Stimulated activated CD8-positive, alpha-beta memory T cell treated with anti-CD3 and anti-CD28 coated beads, Interleukin-15, amount 100 ng/mL, for 1 hour (primary cell): ENCODE results near the gene MYLK4.

ENCODE experiments used
- DNase-seq: peaks from one replicate; pipeline ENCODE4 v3.0.0-alpha.2; 2020; ENCODE audit warnings: low read depth

The MYLK4 gene

DNA sequence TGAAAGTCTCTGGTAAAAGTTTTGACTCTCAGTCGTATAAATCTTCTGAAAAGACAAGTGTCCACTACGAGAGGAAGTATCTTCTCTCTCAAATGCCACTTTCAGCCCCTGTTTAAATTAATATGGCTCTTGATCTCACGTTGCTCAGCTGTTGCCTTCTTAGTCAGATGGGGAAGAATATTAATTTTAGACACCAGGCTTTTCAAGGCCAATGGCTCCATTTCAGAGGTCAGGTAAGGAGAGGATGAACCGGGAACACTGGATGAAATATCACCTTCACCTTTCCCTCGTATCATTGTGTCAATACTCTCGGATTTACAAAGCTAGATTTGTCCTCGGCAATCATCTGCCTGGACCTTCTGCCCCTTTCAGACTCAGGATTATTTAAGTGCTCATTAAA lies at the start of gene MYLK4:
TSS of gene MYLK4 (minus strand) at position 91 of the 400 bp plus-strand sequence. CDS start 1,628 bp downstream, outside the sequence.
- DNase-seq = no peak

DNA sequence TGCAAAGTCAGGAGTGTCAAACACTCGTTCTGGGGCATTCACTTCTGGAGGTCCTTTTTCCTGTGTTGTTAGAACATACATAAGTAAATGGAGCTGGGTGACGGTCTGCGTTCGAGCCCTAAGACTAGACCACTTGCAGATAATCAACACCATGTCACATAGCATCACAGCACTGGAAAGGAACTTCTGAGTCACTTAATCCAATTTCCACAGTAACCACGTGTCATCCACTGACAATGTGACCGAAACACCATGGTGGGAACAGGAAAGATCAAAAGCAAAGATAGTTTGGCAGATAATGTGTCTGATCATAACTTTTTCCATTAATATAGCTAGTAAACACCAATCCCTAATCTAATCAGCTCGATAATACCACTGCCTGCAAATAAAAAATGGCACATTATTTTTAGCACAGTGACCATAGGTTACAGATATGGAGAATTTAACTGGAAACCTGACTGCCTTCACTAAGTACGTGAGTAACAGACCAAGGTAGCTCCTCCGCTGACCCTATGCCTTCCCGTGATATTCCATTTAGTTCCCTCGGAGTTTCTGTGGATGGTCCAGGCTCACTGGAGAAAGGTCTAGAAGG lies 49.3 kb upstream of the MYLK4 start:
- no peak for DNase-seq

DNA sequence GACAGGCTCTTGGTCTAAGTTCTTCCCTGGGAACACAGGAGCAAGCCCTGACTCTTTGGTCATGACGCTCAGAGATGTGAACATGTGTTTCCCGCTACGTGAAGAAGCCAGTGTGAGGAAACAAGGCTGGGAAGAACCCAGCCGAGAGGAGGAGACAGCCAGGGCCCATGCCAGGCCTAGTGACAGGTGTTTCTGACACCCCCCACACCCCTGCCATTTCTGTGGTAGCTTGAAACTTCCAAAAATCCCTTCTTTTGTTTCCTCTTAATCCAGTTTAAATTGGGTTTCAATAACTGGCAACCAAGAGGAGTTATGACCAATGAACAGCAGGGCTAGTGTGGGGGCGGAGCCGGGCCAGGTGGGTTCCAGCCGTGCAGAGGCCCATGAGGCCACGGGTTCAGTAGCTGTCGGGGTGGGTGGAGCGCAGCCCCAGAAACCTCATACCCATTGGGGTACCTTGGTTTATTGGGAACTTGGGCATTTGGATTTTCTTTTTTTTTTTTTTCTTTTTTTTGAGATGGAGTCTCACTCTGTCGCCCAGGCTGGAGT lies 47.9 kb upstream of the MYLK4 start:
- DNase-seq = no peak

DNA sequence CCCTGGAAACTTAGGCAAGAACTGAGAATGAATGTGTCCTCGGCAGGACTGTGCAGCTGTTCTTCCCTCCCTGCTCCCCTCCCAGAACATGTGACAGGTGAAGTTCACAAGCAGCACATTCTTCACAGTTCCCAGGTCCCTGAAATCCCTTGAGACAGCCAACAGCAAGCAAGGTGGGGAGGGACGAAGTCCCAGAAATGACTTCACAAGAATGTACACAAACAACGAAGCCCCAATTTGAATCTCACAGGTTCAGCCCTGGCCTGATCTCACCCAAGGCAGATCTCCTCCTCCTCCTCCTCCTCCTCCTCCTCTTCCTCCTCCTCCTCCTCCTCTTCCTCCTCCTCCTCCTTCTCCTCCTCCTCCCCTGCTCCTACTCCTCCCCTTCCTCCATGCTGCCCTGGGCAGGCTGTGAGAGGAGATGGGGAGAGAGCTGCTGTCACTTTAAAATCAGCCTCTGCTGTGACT lies 46.9 kb upstream of the MYLK4 start:
- DNase-seq = no peak

DNA sequence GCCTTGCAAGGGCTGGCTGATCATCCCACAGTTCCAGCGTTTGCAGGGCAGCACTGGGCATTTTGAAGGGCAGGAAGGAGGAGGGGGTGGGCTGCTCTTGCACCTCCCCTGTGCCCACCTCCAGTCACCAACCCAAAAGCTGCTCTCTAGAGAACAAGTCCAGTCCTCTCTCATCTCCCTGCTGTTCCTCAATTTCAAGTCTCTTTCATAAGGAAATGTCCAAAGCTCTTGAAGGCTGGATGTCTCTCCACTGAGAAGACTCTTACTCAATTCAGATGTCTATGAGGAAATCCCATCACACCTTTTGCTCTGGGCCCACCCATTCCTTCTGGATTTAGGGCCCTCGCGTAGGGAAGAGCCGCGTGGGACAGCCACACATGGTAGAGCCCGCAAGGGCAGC lies 46.1 kb upstream of the MYLK4 start:
- DNase-seq = no peak

DNA sequence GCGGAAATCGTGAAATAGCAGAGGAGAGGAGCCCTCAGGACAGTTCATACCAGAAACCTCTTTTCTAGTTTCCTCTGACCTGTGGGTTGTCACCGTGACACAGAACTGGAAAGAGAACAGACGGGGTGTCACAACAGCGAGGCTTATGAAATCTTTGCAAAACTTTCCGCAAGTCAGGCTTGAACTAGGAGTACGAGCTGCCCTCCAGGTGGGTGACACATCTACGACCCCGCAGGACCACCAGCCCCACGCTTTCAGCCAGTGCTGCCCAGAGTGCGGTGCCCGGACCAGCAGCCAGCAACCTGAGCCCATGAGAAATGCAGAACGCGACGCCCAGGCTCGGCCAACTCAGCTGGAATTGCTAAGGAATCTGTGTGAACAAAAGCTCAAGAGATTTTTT lies 45.2 kb upstream of the MYLK4 start:
- no peak for DNase-seq

DNA sequence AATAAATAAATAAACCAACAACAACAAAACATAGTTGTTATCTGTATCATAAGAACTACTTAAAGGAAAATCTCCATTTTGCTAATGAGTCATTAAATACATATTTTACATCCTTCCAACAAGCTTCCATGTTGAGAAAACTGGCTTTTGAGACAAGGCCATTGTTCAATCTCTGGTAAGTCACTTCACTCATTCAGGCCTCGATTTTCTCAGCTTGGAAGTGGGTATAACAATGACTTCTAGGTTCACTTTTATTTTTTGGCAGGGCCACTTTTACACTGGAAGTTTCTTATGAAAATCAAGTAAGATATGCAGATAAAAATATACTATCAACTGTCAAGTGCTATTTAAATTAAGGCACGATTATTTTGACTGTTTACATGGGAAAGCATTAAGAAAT lies 44.4 kb upstream of the MYLK4 start:
- DNase-seq = no peak

DNA sequence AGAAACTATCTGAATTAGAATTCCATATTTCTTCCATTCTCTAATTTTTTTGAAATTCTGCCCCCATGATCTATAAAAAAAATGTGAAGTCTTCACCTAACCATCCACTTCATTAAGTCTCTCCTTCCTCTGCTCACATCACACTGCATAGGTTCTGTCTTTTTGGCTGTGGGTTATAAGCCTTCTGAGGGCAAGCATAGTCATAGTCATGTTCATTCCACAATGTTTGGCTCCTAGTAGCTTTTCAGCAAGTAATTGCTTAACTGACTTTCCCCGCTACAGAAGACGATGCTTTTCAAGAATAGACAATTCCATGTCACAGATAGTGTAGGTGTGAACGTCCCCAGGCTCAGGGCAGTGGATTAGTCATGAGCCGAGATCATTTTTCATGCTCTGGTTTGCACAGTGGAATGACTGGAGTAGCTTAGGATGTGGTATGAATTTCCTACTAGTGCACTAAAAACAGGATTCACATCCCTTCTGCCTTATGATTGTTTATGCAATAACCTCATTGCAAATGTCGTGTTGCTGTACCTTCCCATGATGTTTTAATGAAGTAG lies 43.5 kb upstream of the MYLK4 start:
- DNase-seq = no peak

DNA sequence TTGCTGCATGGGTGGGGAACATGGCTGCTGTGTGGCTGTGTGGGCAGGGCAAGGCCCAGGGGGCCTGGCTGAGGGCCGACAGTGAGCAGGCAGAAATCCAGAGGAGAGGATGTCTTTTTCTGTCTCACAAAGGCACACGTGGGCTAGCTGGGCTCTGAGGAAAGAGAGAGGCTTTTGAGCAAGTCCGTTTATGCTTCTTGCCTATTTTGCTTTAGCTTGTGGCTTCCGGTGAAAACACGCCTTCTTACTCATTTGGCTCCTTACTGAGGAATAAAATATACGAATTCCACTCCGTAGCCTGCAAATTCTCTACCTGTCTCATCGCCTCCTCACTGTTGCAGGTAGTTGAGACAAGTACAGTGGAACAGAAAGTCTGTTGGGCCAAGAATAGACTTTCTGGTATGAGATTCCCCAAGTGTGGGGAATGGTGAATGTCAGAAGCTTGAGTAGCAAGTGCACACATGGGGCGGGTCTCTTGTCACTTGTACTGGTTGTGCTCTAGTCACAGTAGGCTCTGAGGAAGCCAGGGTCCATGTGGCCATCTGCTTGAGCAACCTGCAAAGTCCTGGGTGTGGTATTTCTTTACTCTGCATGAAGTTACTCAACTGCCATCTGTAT lies 42.9 kb upstream of the MYLK4 start:
- DNase-seq = no peak

DNA sequence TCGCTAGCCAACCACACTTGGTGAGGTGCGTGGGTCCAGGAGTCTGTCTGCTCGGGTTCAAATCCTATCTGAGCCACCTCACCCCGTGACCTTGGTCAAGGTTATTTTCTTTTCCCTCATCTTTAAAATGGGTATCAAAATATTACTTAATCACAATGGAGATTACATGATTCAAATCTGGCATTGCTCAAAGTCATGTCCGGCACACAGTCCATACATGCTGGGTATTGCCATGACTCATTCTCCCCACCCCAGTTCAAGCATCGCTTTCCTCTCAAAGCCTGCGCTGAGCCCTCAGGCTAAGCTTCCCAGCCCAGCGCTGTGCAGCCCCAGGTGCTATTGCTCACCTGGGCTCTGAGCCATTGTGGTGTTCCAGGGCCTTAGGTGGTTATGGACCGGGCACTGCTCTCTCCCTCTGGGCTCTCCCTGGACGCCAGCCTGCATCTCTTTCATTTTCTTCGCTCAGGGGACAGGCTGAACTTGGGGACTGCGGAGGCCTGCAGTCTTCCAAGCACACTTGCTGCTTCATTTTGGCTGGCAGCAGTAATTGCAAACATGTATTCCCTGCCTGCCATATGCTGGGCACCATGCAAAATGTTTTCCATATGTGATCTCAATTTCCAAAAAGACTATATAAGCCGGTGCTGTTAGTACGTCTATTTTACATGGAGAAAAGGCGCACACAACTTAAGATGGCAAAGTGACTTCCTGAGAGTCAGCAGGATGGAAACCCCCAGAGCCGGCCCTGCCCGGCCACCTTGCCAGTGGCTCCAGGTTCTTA lies 41.8 kb upstream of the MYLK4 start:
- DNase-seq = no peak

DNA sequence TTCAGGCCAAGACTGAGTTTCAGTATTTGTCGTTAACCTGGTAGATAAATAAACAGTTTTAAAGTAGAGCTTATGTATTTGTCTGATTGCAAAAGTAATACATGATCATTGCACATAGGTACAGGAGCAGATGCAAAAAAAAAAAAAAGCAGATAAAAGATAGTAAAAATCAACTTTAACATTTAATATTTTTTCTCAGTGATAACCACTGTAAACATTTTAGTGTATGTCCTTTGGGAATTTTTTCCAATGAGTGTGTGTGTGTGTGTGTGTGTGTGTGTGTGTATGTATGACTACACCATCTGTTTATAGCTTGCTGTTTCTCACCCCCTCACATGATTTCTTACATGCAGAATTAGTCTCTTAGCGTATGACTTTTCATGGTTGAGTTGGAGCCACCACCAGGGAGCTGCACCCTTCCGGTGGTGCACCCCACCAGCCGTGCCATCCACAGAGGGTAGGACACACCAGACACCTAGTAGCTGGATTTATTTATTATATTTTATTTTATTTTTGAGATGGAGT lies 40.8 kb upstream of the MYLK4 start:
- no peak for DNase-seq

DNA sequence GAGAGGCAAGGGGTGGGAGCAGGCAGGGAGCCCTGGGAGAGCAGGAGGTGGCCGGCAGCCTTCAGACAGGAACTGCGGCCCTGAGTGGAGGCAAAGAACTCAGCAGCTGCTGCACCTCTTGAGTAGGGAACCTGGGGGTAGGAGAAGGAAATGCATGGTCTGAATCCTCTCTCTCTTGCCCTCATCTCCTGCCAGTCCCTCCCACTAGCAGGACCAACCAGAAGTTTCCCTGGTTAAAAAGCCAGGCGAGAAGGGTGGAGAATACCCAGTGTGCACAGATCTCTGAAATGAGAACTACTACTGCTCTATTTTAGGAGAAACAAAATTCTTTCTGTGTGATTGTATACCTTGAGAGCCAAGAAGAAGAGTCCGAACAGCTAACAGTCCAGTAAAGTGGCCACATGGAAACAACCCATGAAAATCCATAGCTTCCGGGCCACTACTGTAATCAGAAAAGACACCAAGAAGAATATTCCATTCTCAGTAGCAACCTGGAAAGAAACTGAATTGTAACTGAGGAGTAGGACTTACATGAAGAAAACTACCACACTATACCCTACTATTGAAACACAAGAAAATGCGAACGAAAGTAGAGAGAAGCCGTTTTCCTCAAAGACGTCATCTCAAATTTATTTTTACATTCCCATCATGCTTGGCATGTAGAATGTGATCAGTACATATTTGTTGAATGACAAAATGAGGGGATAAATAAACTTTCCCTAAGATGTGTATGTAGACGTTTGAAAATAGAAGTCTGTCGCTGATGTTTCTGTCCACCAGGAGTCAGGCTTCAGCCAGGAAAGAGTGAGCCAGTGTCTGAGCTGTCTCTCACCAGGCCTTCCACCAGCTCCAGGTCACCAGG lies 40.1 kb upstream of the MYLK4 start:
- DNase-seq = peak; percentile 20

DNA sequence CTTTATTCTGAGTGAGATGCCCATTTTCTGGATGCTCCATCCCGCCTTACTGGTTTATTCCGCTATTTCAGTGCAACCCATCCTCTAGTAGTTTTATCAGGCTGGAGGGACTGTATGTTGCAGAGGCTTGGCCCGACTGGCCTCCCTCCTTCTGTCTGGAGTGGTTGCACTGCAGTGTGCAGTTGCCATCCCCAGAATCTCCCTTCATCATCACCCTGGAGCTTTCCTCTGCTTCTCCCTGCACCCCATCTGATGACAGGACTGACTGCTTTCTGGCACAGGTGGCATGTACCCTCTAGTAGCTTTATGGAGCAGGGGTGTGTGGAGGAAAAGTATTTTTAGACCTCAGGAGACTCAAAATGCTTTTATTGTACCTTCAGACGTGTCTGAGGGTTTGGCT lies 35.5 kb upstream of the MYLK4 start:
- no peak for DNase-seq

DNA sequence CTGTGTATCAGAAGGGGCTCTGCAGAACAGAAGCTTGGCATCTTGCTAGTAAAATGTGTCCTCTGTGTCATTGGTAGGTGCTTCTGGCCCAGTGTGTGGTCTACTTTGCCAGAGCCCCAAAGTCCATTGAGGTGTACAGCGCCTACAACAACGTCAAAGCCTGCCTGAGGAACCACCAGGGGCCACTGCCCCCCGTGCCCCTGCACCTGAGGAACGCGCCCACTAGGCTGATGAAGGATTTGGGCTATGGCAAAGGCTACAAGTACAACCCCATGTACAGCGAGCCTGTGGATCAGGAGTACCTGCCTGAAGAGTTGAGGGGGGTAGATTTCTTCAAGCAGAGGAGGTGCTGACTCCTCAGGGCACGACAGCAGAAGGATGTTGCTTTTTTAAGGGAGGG lies 34.2 kb upstream of the MYLK4 start:
- no peak for DNase-seq

DNA sequence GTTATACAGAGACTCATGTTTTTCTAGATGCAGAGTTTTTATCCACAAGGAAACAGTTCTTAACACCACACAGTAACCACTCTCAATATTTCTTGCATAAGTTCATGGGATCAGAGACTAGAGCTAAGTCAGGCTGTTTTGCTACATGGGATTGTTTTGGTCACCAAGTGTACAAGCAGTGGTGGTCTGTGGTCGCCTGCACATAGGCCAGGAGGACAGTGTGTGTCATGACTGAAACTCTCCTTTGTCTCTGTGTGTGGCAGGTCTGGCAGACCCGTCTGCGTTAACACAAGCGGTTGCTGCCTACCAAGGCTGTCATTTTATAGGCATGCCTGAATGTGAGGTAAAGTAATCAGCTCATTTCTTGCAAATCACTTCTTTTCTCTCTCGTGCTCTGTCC lies 33.3 kb upstream of the MYLK4 start:
- DNase-seq = no peak

DNA sequence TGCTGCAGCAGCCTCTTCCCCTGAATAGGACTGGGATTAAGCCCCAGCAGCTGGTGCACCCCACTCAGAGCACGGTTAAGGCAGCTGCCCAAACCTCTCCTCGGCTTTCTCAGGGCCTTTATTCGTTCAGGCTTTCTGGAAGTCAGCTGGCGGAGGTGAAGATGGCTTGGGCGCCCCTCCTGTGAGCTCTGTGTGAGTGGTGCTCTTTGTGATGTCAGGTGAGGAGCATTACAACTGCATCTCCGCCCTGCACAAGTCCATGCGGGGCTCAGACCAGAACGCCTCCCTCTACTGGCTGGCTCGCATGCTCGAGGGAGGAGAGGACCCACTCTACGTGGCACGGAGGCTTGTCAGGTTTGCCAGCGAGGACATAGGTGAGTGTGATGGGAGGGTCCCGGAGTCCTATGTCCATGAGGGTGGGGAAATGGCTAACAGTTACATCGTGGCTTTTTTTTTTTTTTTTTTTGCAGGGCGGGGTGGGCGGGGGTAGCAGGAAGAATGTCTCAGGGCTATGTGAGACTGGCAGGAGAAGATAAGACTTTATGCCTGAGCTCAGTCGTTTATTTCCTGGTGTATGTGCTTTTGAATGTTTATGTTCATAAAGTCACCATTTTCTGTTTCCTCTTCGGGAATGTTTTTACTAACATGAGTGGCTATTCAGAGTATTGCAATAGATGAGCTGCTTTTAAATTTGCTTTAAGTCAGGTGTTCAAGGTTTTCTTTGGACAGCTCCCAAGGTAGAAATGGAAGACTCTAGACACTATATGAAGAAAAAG lies 32.7 kb upstream of the MYLK4 start:
- DNase-seq = no peak

DNA sequence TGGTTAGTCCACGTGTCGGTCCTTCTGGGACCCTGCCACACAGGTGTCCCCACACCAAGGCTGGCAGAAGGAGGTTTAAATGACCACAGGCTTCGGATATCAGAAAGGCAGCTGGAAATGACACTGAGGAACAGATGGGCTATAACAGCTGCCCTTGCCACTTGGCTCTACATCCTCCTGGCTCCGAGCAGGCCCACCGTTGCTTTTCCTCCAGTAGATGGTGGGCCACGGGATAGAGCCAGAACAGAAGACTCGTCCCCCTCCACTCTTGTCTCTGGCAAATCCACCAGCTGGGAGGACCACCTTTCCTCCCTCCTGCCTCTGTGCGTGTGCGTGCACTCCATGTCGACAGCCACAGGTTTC lies 32.1 kb upstream of the MYLK4 start:
- DNase-seq = no peak

DNA sequence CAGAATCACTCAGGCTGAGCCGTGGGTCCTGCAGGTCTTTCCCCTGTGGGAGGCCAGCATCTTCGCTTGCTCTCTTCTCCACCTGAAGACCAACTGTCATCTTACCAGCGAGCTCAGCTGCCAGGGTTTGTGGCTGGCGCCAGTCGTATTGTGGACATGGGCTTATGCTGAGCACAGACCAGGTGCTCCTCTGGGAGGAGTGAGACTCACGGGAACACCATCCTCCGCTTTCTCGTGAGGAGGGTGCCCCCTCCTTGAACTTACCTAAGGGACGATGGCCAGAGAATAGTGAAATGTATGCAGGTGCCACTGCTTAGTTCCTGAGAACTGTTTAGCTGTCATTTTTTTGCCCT lies 31.6 kb upstream of the MYLK4 start:
- DNase-seq = no peak

DNA sequence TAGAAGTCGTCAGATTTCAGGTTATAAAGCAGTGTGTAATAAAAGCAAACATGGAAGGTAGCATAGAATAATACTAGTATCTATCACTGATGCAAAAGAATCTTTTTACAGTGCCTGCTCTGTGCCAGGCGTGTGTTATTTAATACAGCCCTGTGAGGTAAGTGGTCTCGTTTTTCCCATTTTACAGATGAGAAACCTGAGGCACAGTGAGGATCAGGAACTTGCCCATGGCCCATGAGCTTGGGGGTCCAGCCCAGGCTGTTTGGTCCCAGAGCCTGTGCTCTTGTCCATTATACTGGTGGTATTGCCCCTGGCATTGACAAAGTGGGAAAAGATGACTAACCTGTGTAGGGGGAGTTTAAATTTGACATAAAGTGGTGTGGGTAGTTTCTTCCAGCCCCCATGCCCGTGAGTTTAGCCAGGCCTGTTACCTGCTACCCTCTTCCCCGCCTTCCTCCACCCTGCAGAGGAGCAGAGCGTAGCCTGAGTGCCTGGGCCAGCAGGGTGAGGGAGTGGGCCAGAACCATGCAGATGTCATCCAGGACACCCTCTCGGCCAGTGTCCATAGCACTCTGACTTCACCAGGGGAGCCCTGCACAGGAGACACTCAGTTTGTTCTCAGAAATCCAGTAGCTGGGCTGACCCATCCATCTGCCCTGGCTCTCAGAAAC lies 31.1 kb upstream of the MYLK4 start:
- no peak for DNase-seq

DNA sequence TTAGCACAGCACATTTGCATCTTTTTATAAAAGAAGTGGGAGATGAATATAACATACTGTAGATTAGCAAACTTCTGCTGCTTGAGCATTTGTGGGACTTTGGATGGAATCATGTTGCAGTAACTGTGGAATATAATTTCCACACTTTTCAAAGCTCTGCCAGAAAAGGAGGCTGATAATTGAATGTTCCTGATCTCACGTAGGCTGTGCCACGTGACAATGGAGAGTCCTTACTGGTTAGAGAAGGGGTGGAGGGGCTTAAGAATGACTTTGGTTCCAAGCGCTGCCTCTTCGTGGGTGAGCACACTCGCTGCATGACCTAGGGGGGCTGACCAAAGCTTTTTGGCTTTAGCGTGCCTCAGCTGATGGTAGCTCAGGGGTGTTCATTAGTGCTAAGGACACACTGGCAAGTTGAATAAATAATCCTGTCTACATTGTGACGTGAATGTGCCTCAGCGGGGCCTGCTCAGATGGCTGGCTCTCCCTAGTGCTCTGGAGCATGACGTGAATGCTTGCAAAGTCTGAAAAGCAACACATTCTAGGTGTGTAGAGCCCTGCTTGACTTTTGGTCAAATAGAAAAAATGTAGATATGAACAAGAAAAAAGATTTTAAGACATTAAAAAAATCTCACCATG lies 29.5 kb upstream of the MYLK4 start:
- no peak for DNase-seq
